Activated T-cell treated with anti-CD3 and anti-CD28 coated beads for 4 hours (primary cell): ENCODE data around the gene PCSK4.

Experiments used
- DNase-seq: peaks from one replicate; pipeline ENCODE4 v3.0.0-alpha.2; 2020

The PCSK4 gene

GRCh38 chr19:1469255-1470054 is 20.7 kb downstream of the PCSK4 start:
- no peak for DNase-seq

GRCh38 chr19:1468821-1469254 is 21.3 kb downstream of the PCSK4 start:
- no peak for DNase-seq

- DNase-seq = no peak
These were observed 21.8 kb downstream of the PCSK4 start for GRCh38 chr19:1468274-1468820.

- no peak for DNase-seq
These were observed 22.5 kb downstream of the PCSK4 start for GRCh38 chr19:1467490-1468273.

- no peak for DNase-seq
These were observed 23.0 kb downstream of the PCSK4 start for GRCh38 chr19:1467215-1467489.

- no peak for DNase-seq
These were observed 23.5 kb downstream of the PCSK4 start for GRCh38 chr19:1466461-1467214.

GRCh38 chr19:1466018-1466460 is 24.1 kb downstream of the PCSK4 start:
- DNase-seq = no peak

GRCh38 chr19:1465191-1466016 is 24.7 kb downstream of the PCSK4 start:
- DNase-seq = no peak

- no peak for DNase-seq
These were observed 28.3 kb downstream of the PCSK4 start for GRCh38 chr19:1461862-1462261.

- no peak for DNase-seq
These were observed 29.8 kb downstream of the PCSK4 start for GRCh38 chr19:1460033-1460995.

GRCh38 chr19:1459479-1459878 is 30.7 kb downstream of the PCSK4 start:
- no peak for DNase-seq

GRCh38 chr19:1457892-1458291 is 32.3 kb downstream of the PCSK4 start:
- DNase-seq = no peak

- DNase-seq = no peak
These were observed 33.0 kb downstream of the PCSK4 start for GRCh38 chr19:1457031-1457739.

- no peak for DNase-seq
These were observed 33.8 kb downstream of the PCSK4 start for GRCh38 chr19:1456121-1456900.

GRCh38 chr19:1455336-1456120 is 34.6 kb downstream of the PCSK4 start:
- DNase-seq = no peak

- DNase-seq = no peak
These were observed 35.2 kb downstream of the PCSK4 start for GRCh38 chr19:1455002-1455335.

GRCh38 chr19:1453525-1454364 is 36.4 kb downstream of the PCSK4 start:
- no peak for DNase-seq
